Measurements from ENCODE around the gene PM20D2. TPM values are rescaled to one million over a fixed set of nuclear protein-coding genes. Genes with fewer than 3 reads are reported as not detected.

The PM20D2 gene
- total and polyA plus RNA-seq, 2 donors (not counting 1 experiment from before 2014, with no cell fraction given): 3.9 to 10.1 TPM

- H3K4me1 ChIP-seq (ENCODE audit: control insufficient read depth, extremely low read depth, insufficient read depth, low read length): no peaks in the 10 kb centered on the region
- no peak overlapping the region for H3K4me3 ChIP-seq (replicated peaks in 1 of 4; ENCODE audit: control extremely low read depth in 1 of 4, insufficient read depth in 1 of 4, low read depth in 3 of 4, low read length in 4 of 4)
- no peaks in the 10 kb centered on the region for H4K20me1 ChIP-seq (ENCODE audit: control insufficient read depth, extremely low read depth, insufficient read depth, low read length)
- H3K36me3 ChIP-seq (ENCODE audit: control insufficient read depth, insufficient read depth, low read length): no peaks in the 10 kb centered on the region
- no peaks in the 10 kb centered on the region for H3K9me3 ChIP-seq (ENCODE audit: control insufficient read depth, insufficient read depth, low read depth, low read length)
- no peak overlapping the region for H3K27ac ChIP-seq (ENCODE audit: insufficient read depth, low read length)
- TF ChIP-seq CTCF (conservative IDR thresholded peaks at IDR 0.05 in 1 of 2, IDR thresholded peaks at IDR 0.05 in 1 of 2; ENCODE audit: low read depth in 1 of 2, low read length in 2 of 2) (no peak), EZH2 (IDR thresholded peaks at IDR 0.05; ENCODE audit: low read length, missing control alignments) (no peak)
- H2AFZ ChIP-seq (ENCODE audit: low read length): no peak overlapping the region
- no peaks in the 10 kb centered on the region for H3K79me2 ChIP-seq (ENCODE audit: control insufficient read depth, insufficient read depth, low read length)
- no peaks in the 10 kb centered on the region for H3K27me3 ChIP-seq (ENCODE audit: control insufficient read depth, insufficient read depth, low read length)
- no peak overlapping the region for H3K4me2 ChIP-seq (ENCODE audit: extremely low read depth, insufficient read depth, low read length)
- DNase-seq (ENCODE audit: low read depth in 2 of 2): no peak
- no peak overlapping the region for H3K9ac ChIP-seq (ENCODE audit: insufficient read depth, low read length)
These were observed 11.1 kb upstream of the PM20D2 start for GRCh38 chr6:89134723-89135122.

DNA sequence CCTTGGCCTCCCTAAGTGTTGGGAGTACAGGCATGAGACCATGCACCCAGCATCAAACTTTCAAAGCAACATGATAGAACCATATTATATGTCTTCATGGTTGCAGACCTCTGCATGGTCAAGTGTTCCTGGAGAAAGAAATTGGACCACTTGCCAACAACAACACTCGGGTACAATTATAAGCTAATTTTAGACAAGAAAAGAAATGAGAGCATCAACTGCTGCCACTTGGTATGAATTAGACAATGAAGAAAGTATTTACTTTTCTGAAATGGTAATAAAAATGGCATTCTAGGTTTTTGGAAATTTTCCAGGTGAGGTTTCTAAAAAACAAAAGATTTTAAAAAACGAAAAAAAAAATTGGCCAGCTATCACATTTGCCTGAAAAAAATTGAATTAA is 7.7 kb upstream of the PM20D2 start:
- H3K9me3 ChIP-seq (ENCODE audit: control insufficient read depth, insufficient read depth, low read depth, low read length): no peaks in the 10 kb centered on the region
- no peaks in the 10 kb centered on the region for H3K4me1 ChIP-seq (ENCODE audit: control insufficient read depth, extremely low read depth, insufficient read depth, low read length)
- no peak for TF ChIP-seq CTCF (conservative IDR thresholded peaks at IDR 0.05 in 1 of 2, IDR thresholded peaks at IDR 0.05 in 1 of 2; ENCODE audit: low read depth in 1 of 2, low read length in 2 of 2)
- no peak for TF ChIP-seq EZH2 (IDR thresholded peaks at IDR 0.05; ENCODE audit: low read length, missing control alignments)
- H3K4me3 ChIP-seq (replicated peaks in 1 of 4; ENCODE audit: control extremely low read depth in 1 of 4, insufficient read depth in 1 of 4, low read depth in 3 of 4, low read length in 4 of 4): no peak overlapping the region
- H3K36me3 ChIP-seq (ENCODE audit: control insufficient read depth, insufficient read depth, low read length): no peaks in the 10 kb centered on the region
- no peak overlapping the region for H3K4me2 ChIP-seq (ENCODE audit: extremely low read depth, insufficient read depth, low read length)
- H3K27ac ChIP-seq (ENCODE audit: insufficient read depth, low read length): no peak overlapping the region
- H4K20me1 ChIP-seq (ENCODE audit: control insufficient read depth, extremely low read depth, insufficient read depth, low read length): no peaks in the 10 kb centered on the region
- H3K79me2 ChIP-seq (ENCODE audit: control insufficient read depth, insufficient read depth, low read length): no peaks in the 10 kb centered on the region
- no peak for DNase-seq (ENCODE audit: low read depth in 2 of 2)
- no peaks in the 10 kb centered on the region for H3K27me3 ChIP-seq (ENCODE audit: control insufficient read depth, insufficient read depth, low read length)
- no peak overlapping the region for H3K9ac ChIP-seq (ENCODE audit: insufficient read depth, low read length)
- no peak overlapping the region for H2AFZ ChIP-seq (ENCODE audit: low read length)

DNA sequence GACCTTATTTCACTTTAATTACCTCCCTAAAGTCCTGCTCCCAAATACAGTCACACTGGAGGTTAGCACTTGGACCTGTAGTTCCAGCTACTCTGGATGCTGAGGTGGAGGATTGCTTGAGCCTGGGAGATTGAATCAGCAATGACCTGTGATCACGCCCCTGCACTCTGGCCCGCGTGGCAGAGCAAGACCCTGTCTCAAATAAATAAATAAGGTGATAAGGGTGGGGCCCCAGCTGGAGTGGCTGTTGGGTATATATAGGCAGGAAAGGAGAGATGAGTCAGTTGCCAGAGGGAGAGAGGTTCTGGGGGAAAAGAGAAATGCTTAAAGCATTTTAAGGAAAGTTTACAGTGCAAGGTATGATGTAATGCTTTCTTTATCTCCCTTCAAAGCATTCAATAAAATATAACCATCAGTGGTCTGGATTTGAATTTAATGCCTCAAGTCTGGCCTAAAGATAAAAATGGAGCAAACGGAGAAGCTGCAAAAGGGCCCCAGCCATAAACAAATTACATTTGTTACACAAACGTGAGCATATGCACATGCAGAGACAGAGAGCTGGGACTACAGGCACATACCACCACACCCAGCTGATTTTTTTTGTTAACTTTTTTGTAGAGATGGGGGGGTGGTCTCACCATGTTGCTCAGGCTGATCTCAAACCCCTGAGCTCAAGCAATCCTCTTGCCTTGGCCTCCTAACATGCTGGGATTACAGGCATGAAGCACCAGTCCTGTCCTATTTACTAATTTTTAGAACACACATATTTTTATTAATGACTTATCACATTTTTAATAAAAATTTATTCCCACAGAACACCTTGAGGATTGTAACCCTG is 6.1 kb upstream of the PM20D2 start:
- H3K4me3 ChIP-seq (replicated peaks in 1 of 4; ENCODE audit: control extremely low read depth in 1 of 4, insufficient read depth in 1 of 4, low read depth in 3 of 4, low read length in 4 of 4): no peak overlapping the region
- H3K79me2 ChIP-seq (ENCODE audit: control insufficient read depth, insufficient read depth, low read length): no peaks in the 10 kb centered on the region
- H3K4me2 ChIP-seq (ENCODE audit: extremely low read depth, insufficient read depth, low read length): no peak overlapping the region
- H3K27me3 ChIP-seq (ENCODE audit: control insufficient read depth, insufficient read depth, low read length): no peaks in the 10 kb centered on the region
- H3K4me1 ChIP-seq (ENCODE audit: control insufficient read depth, extremely low read depth, insufficient read depth, low read length): no peaks in the 10 kb centered on the region
- peak; percentile 27 to 47 for DNase-seq (ENCODE audit: low read depth in 2 of 2)
- no peaks in the 10 kb centered on the region for H3K36me3 ChIP-seq (ENCODE audit: control insufficient read depth, insufficient read depth, low read length)
- no peak overlapping the region for H2AFZ ChIP-seq (ENCODE audit: low read length)
- TF ChIP-seq CTCF (conservative IDR thresholded peaks at IDR 0.05 in 1 of 2, IDR thresholded peaks at IDR 0.05 in 1 of 2; ENCODE audit: low read depth in 1 of 2, low read length in 2 of 2) (no peak), EZH2 (IDR thresholded peaks at IDR 0.05; ENCODE audit: low read length, missing control alignments) (no peak)
- no peak overlapping the region for H3K9ac ChIP-seq (ENCODE audit: insufficient read depth, low read length)
- H4K20me1 ChIP-seq (ENCODE audit: control insufficient read depth, extremely low read depth, insufficient read depth, low read length): no peaks in the 10 kb centered on the region
- no peak overlapping the region for H3K27ac ChIP-seq (ENCODE audit: insufficient read depth, low read length)
- H3K9me3 ChIP-seq (ENCODE audit: control insufficient read depth, insufficient read depth, low read depth, low read length): no peaks in the 10 kb centered on the region
